B cell (primary cell): ENCODE measurements around the gene NUMBL. TPM values are rescaled to one million over a fixed set of nuclear protein-coding genes. Genes with fewer than 3 reads are reported as not detected.

Source experiments
- ATAC-seq: fragments of 200-7000 bp; cut with Tn5 transposase; one replicate; pipeline ENCODE4 v1.10.0; 2021; ENCODE audit warnings: low read depth, mild to moderate bottlenecking, moderate number of reproducible peaks, moderate library complexity
- CTCF ChIA-PET: fragments of 350-600 bp; sonication (Branson Sonifier 250); formaldehyde crosslinking; loops from one replicate; lab custom pipeline; 2021; ENCODE audit warnings: antibody characterized with exemption, inconsistent platforms; lab: Charles Lee
- POLR2A ChIA-PET: fragments of 350-600 bp; sonication (Branson Sonifier 250); formaldehyde crosslinking; loops from one replicate; lab custom pipeline; 2021; ENCODE audit warnings: antibody characterized with exemption; lab: Charles Lee
- DNase-seq: peaks from one replicate; pipeline ENCODE4 v3.0.0; 2013
- H2AFZ ChIP-seq: 2 replicates; pipeline ENCODE4 v1.6.1; 2012; ENCODE audit warnings: mild to moderate bottlenecking, low read depth, low read length; ENCODE audit not compliant: insufficient read depth, poor library complexity, severe bottlenecking
- H3K27ac ChIP-seq, 2 donors: 1 replicate in 1 of 2; 2 replicates in 1 of 2; pipeline ENCODE4 v1.5.1; 2012 to 2013; ENCODE audit warnings: low read length in 2 of 2, mild to moderate bottlenecking in 2 of 2, moderate library complexity in 1 of 2
- H3K27me3 ChIP-seq, 4 experiments: fragments of 200-600 bp in 1 of 4; sonication (generic) in 1 of 4; replicated peaks in 1 of 4; 1 replicate in 2 of 4; 2 replicates in 2 of 4; pipeline versions ENCODE4 v1.6.1 to v1.7.0; 2013 to 2016; ENCODE audit warnings: low read length in 3 of 4, mild to moderate bottlenecking in 2 of 4, mixed read lengths in 1 of 4, moderate library complexity in 1 of 4; ENCODE audit not compliant: insufficient read depth in 4 of 4, control insufficient read depth in 3 of 4; ENCODE audit errors: control extremely low read depth in 1 of 4
- H3K36me3 ChIP-seq, 2 experiments: replicated peaks in 1 of 2; 1 replicate in 1 of 2; 2 replicates in 1 of 2; pipeline versions ENCODE4 v1.6.1 to v1.7.1; 2013; ENCODE audit warnings: low read length in 1 of 2; ENCODE audit not compliant: insufficient read depth in 2 of 2, control insufficient read depth in 1 of 2; ENCODE audit errors: control extremely low read depth in 1 of 2, extremely low read depth in 1 of 2
- H3K4me1 ChIP-seq, 2 donors: fragments of 200-600 bp in 1 of 2; sonication (generic) in 1 of 2; 1 replicate in 1 of 2; 2 replicates in 1 of 2; pipeline versions ENCODE4 v1.5.1 to v1.6.1; 2013 to 2017; ENCODE audit warnings: low read length in 2 of 2; ENCODE audit not compliant: control insufficient read depth in 2 of 2, insufficient read depth in 2 of 2
- H3K4me2 ChIP-seq: replicated peaks from 2 replicates; pipeline ENCODE3; 2012; ENCODE audit warnings: mild to moderate bottlenecking, low read depth, low read length; ENCODE audit not compliant: poor library complexity, severe bottlenecking
- H3K4me3 ChIP-seq, 5 experiments: fragments of 200-600 bp in 1 of 5; sonication (generic) in 1 of 5; 1 replicate in 3 of 5; 2 replicates in 2 of 5; pipeline versions ENCODE4 v1.5.1 to v1.7.0; 2011 to 2016; ENCODE audit warnings: low read length in 4 of 5, mild to moderate bottlenecking in 4 of 5, low read depth in 2 of 5, control low read depth in 1 of 5, moderate library complexity in 1 of 5; ENCODE audit not compliant: insufficient read depth in 1 of 5; ENCODE audit errors: control extremely low read depth in 1 of 5, extremely low read depth in 1 of 5
- H3K79me2 ChIP-seq: fragments of 200-600 bp; sonication (generic); one replicate; pipeline ENCODE4 v1.6.0; 2016; ENCODE audit warnings: low read length; ENCODE audit not compliant: control insufficient read depth, insufficient read depth
- H3K9ac ChIP-seq: fragments of 200-600 bp; sonication (generic); 2 replicates; pipeline ENCODE4 v1.6.1; 2017; ENCODE audit warnings: mild to moderate bottlenecking, low read length, moderate library complexity
- H3K9me3 ChIP-seq, 3 donors: one replicate each; pipeline versions ENCODE4 v1.6.1 to v1.7.1; 2013; ENCODE audit warnings: low read length in 2 of 3; ENCODE audit not compliant: control insufficient read depth in 2 of 3, insufficient read depth in 1 of 3; ENCODE audit errors: control extremely low read depth in 1 of 3
- H4K20me1 ChIP-seq: 2 replicates; pipeline ENCODE4 v1.6.0; 2012; ENCODE audit warnings: mild to moderate bottlenecking, low read length; ENCODE audit not compliant: insufficient read depth, control insufficient read depth, poor library complexity, severe bottlenecking
- H3K27ac Mint-ChIP-seq: one replicate; pipeline ENCODE4 v1.8.0; 2021; ENCODE audit warnings: mixed read lengths
- H3K27me3 Mint-ChIP-seq: one replicate; pipeline ENCODE4 v1.8.0; 2021; ENCODE audit warnings: mixed read lengths
- H3K4me1 Mint-ChIP-seq: one replicate; pipeline ENCODE4 v1.8.0; 2021; ENCODE audit warnings: mixed read lengths
- H3K4me3 Mint-ChIP-seq: one replicate; pipeline ENCODE4 v1.8.0; 2021; ENCODE audit warnings: mixed read lengths
- H3K9me3 Mint-ChIP-seq: one replicate; pipeline ENCODE4 v1.8.0; 2022; ENCODE audit warnings: mixed read lengths; ENCODE audit not compliant: insufficient read depth
- CTCF ChIP-seq: fragments of 200-600 bp; IDR thresholded peaks from one replicate; pipeline ENCODE4 v1.8.0; 2022; ENCODE audit warnings: antibody characterized with exemption, mild to moderate bottlenecking
- EZH2 ChIP-seq: IDR thresholded peaks from 2 replicates; pipeline ENCODE4 v1.6.1; 2012; ENCODE audit warnings: borderline replicate concordance, low read depth, mild to moderate bottlenecking, moderate library complexity, low read length; ENCODE audit not compliant: insufficient read depth, poor library complexity, severe bottlenecking
- WGBS: methylation state at CpG from one replicate; pipeline ENCODE4 v1.1.5; 2013; ENCODE audit warnings: missing lambda C conversion rate; ENCODE audit not compliant: insufficient coverage; 5-methylcytosine and 5-hydroxymethylcytosine counted together
- intact Hi-C: fragments of 100-400 bp; cut with micrococcal nuclease; formaldehyde crosslinking; loops from one replicate; pipeline ENCODE4 v1.10.0; 2022
- polyA plus RNA-seq: library from polyadenylated mRNA; depleted of rRNA; stranded (reverse); fragments of >200 nt; gene quantifications from 2 replicates; pipeline ENCODE4 v1.2.3, GENCODE V29; 2012
- total RNA-seq, 2 donors: library from RNA; stranded (reverse); fragments of 120-200 nt in 1 of 2; gene quantifications; 1 replicate in 1 of 2; 2 replicates in 1 of 2; pipeline versions ENCODE4 v1.2.3 to v1.2.4, GENCODE V29; 2013 to 2022

The NUMBL gene
- total and polyA plus RNA-seq, 2 donors (not counting 1 experiment from before 2014, with no cell fraction given), result 7.8 to 21.8 TPM

DNA sequence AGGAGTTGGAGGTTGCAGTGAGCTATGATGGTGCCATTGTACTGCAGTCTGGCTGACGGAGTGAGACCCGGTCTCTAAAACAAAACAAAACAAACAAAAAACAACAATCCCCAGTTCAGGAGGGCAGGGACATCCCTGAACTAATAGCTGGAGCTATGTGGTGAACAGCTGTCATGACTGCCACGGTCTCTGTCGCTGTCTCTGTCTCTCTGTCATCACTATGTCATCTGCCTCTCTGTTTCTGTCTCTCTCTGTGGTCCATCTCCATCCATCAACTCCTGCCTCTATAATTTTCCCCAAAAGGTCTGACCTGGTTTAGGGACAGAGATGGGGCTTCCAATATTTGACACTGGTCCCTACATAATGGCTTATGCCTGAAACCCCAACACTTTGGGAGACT is 33.9 kb upstream of the NUMBL start:
- Histone ChIP-seq H3K4me1 (peaks cover 6 to 14% of the 10 kb centered on the region in 2 donors), H3K27ac (no peak overlapping the region), H3K4me2 (no peak overlapping the region), H4K20me1 (peaks cover 17% of the 10 kb centered on the region), H3K4me3 (no peak overlapping the region), H3K36me3 (peaks cover 0 to 33% of the 10 kb centered on the region in 2 experiments), H3K79me2 (peaks cover 46% of the 10 kb centered on the region), H3K9ac (no peak overlapping the region), H2AFZ (no peak overlapping the region), H3K27me3 (no peaks in the 10 kb centered on the region), H3K9me3 (peaks cover 0 to 3% (median 0%) of the 10 kb centered on the region in 3 donors)
- Mint-ChIP-seq H3K4me1 (peaks cover 31% of the 10 kb centered on the region), H3K9me3 (no peaks in the 10 kb centered on the region), H3K27ac (no peak overlapping the region), H3K27me3 (no peaks in the 10 kb centered on the region), H3K4me3 (no peak overlapping the region)
- TF ChIP-seq CTCF (no peak), EZH2 (no peak)
- DNase-seq (no peak), ATAC-seq (no peak)
- 100% methylated on average over 1 of the region's 4 CpGs for WGBS
- ChIA-PET POLR2A (no interaction called here), CTCF (no interaction called here)
- intact Hi-C loops, result no loop called here

DNA sequence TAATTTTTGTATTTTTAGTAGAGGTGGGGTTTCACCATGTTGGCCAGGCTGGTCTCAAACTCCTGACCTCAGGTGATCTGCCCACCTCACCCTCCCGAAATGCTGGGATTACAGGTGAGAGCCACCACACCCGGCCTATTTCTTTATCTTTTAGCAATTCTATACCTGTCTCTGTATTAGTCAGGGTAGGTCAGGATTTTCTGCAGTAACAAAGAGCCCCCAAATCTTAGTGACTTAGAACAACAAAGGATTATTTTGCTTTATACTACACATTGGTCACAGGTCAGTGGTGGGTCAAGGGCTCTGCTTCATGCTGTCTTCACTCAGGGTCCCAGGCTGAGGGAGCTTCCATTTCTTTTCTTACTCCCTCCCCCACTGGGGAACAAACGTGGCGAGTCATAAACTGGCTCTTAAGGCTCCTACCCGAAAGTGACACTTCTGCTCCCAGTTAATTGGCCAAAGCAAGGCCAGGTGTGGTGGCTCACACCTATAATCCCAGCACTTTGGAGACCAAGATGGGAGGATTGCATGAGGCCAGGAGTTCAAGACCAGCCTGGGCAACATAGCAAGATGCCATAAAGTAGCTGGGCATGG is 33.3 kb upstream of the NUMBL start:
- ATAC-seq (no peak), DNase-seq (no peak)
- Histone ChIP-seq H3K36me3 (peaks cover 0 to 30% of the 10 kb centered on the region in 2 experiments), H2AFZ (no peak overlapping the region), H3K4me2 (no peak overlapping the region), H3K4me1 (peaks cover 11 to 20% of the 10 kb centered on the region in 2 donors), H4K20me1 (peaks cover 18% of the 10 kb centered on the region), H3K9ac (no peak overlapping the region), H3K27me3 (no peaks in the 10 kb centered on the region), H3K79me2 (peaks cover 51% of the 10 kb centered on the region), H3K27ac (no peak overlapping the region), H3K4me3 (no peak overlapping the region), H3K9me3 (peaks cover 0 to 3% (median 0%) of the 10 kb centered on the region in 3 donors)
- Mint-ChIP-seq H3K4me3 (no peak overlapping the region), H3K27ac (no peak overlapping the region), H3K9me3 (no peaks in the 10 kb centered on the region), H3K27me3 (no peaks in the 10 kb centered on the region), H3K4me1 (peaks cover 36% of the 10 kb centered on the region)
- no peak for TF ChIP-seq EZH2
- no peak for TF ChIP-seq CTCF
- WGBS, result 94% methylated on average over 3 of the region's 5 CpGs
- intact Hi-C loops, result no loop called here
- ChIA-PET CTCF (no interaction called here), POLR2A (no interaction called here)
